NCI-H128 (cell line): Measurements from ENCODE around the gene ZNF771.
"Not testable (repeated sequence)": the region's sequence is repeated elsewhere in the genome, so short reads cannot be mapped to it uniquely, and the experiment has no call there.

Source experiments
- DNase-seq: peaks from one replicate; lab custom pipeline; 2025; ENCODE audit not compliant: unreplicated experiment; lab: John Stamatoyannopoulos, UW

The ZNF771 gene

DNA sequence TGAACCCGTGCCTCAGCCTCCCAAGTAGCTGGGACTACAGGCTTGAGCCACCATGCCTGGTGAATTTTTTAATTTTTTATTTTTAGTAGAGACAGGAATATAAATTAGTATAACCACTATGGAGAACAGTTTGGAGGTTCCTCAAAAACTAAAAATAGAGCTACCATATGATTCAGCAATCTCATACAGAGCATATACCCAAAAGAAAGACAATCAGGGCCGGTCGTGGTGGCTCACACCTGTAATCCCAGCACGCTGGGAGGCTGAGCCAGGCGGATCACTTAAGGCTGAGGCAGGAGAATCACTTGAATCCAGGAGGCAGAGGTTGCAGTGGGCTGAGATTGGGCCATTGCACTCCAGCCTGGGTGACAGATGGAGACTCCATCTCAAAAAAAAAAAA is 54.0 kb downstream of the ZNF771 start:
- DNase-seq: not testable (repeated sequence)

DNA sequence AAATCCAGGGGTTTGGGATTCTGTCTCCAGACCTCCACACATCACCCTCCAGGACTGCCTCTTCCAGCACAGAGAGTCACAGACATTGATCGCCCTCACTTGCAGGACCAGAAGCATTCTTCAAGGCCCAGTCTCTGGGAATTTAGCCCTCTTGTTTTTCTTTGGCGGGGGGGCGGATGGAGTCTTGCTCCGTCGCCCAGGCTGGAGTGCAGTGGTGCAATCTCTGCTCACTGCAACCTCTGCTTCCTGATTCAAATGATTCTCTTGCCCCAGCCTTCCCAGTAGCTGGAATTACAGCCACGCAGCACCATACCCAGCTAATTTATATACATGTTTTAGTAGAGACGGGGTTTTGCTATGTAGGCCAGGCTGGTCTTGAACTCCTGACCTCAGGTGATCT is 56.7 kb downstream of the ZNF771 start:
- DNase-seq: no peak
